Measurements from ENCODE around the gene SLC9A7.

SLC9A7 gene

DNA sequence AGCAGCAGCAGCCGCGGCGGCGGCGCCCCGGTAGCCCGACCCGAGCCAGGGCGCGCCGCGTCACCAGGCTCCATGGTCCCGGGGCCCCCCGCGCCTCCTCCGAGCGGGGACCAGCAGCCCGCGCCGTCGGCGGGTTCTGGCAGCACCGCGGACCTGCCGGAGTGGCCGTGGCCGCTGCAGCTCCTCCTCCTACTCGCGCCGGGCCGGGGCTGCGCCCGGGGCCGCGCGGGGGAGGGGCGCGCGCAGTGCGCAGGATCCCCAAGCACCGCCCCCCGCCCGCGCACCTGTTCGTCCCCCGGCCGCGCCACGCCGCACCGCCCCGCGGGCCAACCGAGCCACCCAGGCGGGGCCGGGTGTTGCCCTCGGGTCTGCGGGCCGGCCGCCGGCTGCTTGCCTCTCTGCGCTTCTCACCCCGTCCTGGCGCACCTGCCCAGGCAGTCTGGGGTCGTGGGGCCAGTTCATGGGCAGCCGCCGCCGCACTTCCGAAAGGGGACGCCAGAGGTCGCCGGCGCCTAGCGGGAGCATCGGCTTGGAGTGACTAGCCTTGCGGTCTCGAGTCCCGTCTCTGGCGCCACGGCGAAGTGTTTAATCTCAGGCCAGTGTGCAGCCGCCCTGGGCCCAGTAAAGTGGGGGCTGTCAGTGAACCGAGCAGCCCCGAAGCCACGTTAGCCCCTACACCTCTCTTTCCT lies at the start of gene SLC9A7:
Gene SLC9A7 (minus strand): TSS at position 163 of the 689 bp plus-strand sequence. CDS start 89 bp downstream, at position 74.
- H3K4me3 ChIP-seq (ENCODE audit: control insufficient read depth, low read depth, low read length) = peak within 1 kb of the TSS; percentile 68
- TF ChIP-seq, protein P1, sequence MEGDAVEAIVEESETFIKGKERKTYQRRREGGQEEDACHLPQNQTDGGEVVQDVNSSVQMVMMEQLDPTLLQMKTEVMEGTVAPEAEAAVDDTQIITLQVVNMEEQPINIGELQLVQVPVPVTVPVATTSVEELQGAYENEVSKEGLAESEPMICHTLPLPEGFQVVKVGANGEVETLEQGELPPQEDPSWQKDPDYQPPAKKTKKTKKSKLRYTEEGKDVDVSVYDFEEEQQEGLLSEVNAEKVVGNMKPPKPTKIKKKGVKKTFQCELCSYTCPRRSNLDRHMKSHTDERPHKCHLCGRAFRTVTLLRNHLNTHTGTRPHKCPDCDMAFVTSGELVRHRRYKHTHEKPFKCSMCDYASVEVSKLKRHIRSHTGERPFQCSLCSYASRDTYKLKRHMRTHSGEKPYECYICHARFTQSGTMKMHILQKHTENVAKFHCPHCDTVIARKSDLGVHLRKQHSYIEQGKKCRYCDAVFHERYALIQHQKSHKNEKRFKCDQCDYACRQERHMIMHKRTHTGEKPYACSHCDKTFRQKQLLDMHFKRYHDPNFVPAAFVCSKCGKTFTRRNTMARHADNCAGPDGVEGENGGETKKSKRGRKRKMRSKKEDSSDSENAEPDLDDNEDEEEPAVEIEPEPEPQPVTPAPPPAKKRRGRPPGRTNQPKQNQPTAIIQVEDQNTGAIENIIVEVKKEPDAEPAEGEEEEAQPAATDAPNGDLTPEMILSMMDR (conservative IDR thresholded peaks at IDR 0.05; ENCODE audit: control insufficient read depth, insufficient read depth, low read depth, low read length) = peak; percentile 59
- peak; percentile 61 for DNase-seq (ENCODE audit: low read depth)

DNA sequence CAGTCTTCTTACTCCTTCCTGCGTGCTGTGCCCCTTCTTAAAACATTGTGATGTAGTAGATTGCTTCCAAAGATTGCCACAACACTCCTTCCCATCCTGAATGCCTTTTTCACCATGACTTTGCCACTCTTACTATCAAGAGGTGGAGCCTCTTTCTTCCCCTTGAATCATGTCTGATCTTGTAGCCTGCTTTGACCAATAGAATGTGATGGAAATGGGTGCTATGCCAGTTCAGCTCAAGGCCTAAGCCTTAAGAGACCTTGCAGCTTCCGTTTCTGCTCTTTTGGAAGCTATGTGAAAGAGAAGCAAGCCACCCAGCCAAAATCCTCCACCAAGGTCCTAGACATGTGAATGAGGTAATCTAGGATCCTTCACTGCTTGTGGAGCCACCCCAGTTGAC lies 46.4 kb upstream of the SLC9A7 start:
- TF ChIP-seq, protein P1 (conservative IDR thresholded peaks at IDR 0.05; ENCODE audit: control insufficient read depth, insufficient read depth, low read depth, low read length) = no peak

GRCh38 chrX:46803140-46803539 lies 44.2 kb upstream of the SLC9A7 start:
- peak; percentile 12 for DNase-seq (ENCODE audit: low read depth)
- H3K4me3 ChIP-seq (ENCODE audit: control insufficient read depth, low read depth, low read length) = no peak overlapping the region
- TF ChIP-seq, protein P1 (conservative IDR thresholded peaks at IDR 0.05; ENCODE audit: control insufficient read depth, insufficient read depth, low read depth, low read length) = peak; percentile 14

More for the DNA sequence above, 46.4 kb upstream of the SLC9A7 start:
- no peak for DNase-seq (ENCODE audit: low read depth)
- no peak overlapping the region for H3K4me3 ChIP-seq (ENCODE audit: control insufficient read depth, low read depth, low read length)

- peak; percentile 70 for DNase-seq (ENCODE audit: low read depth)
- H3K4me3 ChIP-seq (ENCODE audit: control insufficient read depth, low read depth, low read length) = no peak overlapping the region
- TF ChIP-seq, protein P1 (conservative IDR thresholded peaks at IDR 0.05; ENCODE audit: control insufficient read depth, insufficient read depth, low read depth, low read length) = peak; percentile 76
Observed at GRCh38 chrX:46796574-46797191, 37.8 kb upstream of the SLC9A7 start.

GRCh38 chrX:46793386-46794143 lies 34.6 kb upstream of the SLC9A7 start:
- no peak overlapping the region for H3K4me3 ChIP-seq (ENCODE audit: control insufficient read depth, low read depth, low read length)
- TF ChIP-seq, protein P1 (conservative IDR thresholded peaks at IDR 0.05; ENCODE audit: control insufficient read depth, insufficient read depth, low read depth, low read length) = no peak
- no peak for DNase-seq (ENCODE audit: low read depth)

DNA sequence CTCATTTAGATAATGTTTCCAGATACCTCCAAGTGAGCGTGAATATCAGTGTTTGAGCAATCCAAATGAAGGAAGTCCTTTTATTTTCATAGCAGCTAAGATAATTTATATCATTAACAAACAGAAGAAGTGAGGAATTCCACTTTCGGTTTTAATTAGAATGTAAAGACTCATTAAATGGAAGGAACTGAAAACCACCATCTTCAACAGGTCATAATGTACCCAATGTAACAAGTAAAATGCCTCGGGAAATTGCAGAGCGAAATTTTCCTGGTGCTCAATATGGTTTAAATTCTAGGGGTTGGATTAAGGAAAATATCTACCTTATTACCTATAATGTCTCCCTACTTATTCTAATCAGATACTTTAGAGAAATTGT lies 33.9 kb upstream of the SLC9A7 start:
- TF ChIP-seq, protein P1 (conservative IDR thresholded peaks at IDR 0.05; ENCODE audit: control insufficient read depth, insufficient read depth, low read depth, low read length) = no peak
- no peak overlapping the region for H3K4me3 ChIP-seq (ENCODE audit: control insufficient read depth, low read depth, low read length)
- DNase-seq (ENCODE audit: low read depth) = no peak
